ENCODE results near the gene GALNT14. TPM values are rescaled to one million over a fixed set of nuclear protein-coding genes. Genes with fewer than 3 reads are reported as not detected.

Gene GALNT14
- polyA plus RNA-seq, 1 donor: 1.5 TPM

DNA sequence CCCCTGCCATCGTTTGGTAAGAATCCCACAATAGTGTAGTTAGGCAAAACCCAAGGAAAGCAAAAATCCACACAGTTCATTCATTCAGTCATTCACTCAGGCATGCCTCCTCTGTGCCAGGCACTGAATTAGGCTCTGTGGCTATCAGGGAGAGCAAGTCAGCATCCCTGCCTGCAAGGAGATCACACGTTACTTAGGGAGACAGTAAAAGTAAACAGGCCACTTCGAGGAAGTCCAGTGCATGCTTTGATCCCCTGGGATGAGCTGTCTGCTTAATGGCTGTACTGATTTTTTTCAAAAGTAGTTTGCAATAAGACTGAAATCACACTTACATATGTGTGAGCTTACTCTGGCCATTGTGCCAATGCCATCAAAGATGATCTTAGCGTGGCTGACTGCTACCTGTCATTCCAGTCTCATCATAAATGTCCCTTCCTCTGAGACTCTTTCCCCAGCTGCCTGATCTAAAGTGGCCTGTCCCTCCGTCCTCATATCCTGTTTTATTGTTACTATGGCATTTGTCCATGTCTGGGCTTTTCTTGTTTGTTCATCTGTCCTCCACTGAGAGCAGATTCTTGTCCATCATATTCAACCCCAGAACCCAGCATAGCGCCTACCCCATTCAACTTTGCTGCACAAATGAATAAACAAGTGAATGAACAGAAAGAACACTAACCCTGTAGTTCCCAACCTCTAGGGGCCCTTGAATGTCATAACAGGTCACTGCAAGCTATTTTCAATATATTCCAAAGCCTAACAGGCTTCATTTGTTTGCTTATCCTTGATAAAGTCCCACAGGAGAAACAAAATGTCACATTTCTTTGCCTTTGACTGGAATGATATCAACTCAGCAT lies 84.1 kb downstream of the GALNT14 start:
- no peak for DNase-seq

GRCh38 chr2:31052284-31052683 lies 86.0 kb downstream of the GALNT14 start:
- no peak for DNase-seq

- DNase-seq: no peak
These were observed 86.7 kb downstream of the GALNT14 start for GRCh38 chr2:31051258-31052140.

DNA sequence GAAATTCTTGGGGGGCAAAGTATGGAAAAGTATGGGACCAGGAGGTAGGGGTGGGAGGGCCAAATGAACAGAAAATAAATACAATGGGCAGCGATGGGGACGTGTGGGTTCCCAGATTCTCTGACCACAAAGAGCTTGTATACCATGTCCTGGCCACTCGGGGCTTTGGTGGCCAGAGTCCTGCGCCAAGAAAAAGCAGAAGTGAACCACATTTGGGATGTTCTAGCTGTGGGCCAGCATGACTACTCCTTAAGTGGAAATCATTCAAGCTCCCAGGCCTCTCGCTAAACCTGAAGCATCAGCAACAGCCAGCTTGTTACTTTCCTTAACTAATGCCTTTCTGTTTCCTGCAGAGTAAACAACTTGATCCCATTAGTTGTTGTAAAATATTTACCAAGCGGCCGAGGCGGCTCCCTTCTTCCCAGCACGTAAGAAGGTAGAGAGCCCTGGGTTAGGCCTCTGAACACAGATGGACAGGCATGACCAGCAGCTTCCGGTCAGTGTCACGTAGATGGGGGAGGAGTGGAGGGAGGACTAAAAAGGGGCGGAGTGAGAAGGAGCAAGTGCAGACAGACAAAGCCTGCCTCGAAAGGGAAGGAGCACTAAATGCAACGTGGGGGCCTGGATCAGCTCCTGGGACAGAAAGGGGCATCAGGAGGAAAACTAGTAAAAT lies 88.2 kb downstream of the GALNT14 start:
- no peak for DNase-seq

DNA sequence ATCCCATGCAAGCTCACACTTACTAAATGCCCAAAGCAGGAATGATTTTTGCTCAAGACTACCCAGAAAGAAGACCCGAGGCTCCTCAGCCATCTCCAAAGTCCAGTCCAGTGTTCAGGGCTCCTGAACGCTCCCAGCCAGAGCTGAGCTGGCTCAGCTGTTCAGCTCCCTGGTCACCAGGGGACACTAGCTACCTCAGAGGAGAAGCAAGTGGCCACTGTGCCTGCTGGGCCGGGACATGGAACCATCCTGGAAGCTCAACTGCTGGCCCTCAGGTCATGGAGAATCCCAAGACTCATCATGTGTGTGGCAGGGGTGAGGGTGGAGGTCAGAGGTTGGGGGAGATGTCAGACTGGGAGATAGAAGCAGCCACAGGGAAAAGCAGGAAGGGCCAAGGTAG lies 89.0 kb downstream of the GALNT14 start:
- DNase-seq: no peak

- DNase-seq: no peak
These were observed 90.6 kb downstream of the GALNT14 start for GRCh38 chr2:31047599-31047998.

GRCh38 chr2:31038385-31038784 lies 99.9 kb downstream of the GALNT14 start:
- DNase-seq: no peak

DNA sequence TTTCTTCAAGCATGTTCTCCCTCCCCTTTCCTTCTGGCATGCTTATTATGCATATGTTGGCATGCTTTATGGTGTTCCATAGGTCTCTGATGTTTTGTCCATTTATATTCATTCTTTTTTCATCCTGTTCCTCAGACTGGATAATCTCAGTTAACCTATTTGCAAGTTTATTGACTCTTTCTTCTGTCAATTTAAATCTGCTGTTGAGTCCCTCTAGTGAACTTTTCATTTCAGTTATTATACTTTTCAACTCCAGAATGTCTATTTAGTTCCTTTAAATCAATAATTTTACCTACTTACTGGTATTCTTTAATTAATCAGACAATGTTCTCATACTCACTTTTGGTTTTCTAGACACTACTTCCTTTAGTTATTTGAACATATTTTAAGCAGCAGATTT lies 101.2 kb downstream of the GALNT14 start:
- DNase-seq: no peak

DNA sequence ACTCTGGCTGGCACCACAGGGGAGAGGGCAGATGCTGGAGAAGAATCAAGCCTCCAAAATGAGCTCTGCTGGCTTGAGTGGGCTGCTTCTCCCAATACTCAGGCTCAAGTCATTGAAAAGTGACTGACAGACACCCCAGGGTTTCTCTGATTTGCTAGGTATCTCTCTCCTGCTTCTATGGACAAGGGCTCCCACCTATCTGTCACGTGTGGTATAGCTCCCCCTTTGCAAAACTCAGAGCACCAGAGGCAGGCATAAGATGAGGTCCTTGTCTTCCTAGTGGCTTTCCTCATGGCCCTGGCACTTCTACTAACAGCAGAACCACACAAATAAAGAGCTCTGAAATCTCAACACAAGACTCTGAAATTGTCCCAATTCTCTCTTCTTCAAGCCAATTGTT lies 105.2 kb downstream of the GALNT14 start:
- DNase-seq: no peak

GRCh38 chr2:31032475-31032874 lies 105.8 kb downstream of the GALNT14 start:
- no peak for DNase-seq

GRCh38 chr2:31031132-31031706 lies 107.0 kb downstream of the GALNT14 start:
- DNase-seq: no peak

DNA sequence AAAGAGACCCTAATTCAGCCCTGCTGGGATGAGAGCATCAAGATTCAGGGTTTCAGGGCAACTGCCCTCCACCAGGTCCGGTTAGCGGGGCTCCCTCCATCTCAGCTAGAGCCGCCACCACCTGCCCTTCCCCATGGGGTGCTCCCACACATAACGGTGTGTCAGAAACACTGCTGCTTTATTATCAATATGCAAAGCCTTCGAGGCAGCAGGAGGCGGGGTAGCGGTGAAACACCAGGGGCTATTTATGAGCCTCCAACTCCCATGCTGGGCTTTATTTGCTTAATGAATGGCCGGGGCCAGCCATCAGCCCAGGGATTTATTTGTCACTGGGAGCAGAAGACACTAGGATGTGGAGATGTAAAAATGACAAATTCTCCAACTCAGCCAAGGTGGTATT lies 109.8 kb downstream of the GALNT14 start:
- no peak for DNase-seq

DNA sequence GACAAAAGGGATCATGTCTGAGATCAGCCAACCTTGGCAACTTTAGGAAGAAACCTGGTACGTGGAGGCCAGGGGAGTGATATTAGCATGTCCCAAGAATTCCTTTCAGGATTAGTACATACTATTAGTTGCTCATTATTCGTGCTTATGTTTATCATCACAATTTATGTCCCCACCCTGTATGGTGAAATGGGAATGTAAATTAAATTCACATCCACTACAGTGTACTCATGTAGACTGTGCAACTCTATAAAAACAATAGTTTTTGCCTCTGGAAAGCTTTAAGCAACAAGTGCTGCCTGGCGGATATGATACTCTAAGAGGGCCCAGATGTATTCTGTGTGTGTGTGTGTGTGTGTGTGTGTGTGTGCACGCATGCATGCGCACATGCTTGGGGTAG lies 110.7 kb downstream of the GALNT14 start:
- no peak for DNase-seq

DNA sequence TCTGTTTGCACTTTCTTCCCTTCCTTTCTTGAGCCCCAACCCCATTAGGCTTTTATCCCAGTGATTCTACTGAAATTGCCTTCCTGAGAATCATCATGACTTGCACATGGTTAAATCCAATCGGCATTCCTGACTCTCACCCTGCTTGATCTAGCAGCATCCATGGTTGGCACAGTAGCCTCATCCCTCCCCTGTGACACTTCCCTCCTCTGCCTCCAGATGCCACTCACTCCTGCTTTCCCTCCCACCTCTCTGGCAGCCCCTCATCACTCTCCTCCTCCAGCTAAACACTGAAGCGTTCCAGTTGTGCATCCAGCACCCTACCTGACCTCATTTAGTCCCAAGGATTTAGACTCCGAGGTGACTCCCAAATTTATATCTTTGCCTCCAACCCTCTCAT lies 114.7 kb downstream of the GALNT14 start:
- DNase-seq: no peak

- no peak for DNase-seq
These were observed 117.5 kb downstream of the GALNT14 start for GRCh38 chr2:31020713-31021112.

- no peak for DNase-seq
These were observed 120.0 kb downstream of the GALNT14 start for GRCh38 chr2:31018280-31018679.

- no peak for DNase-seq
These were observed 121.6 kb downstream of the GALNT14 start for GRCh38 chr2:31016648-31017047.

GRCh38 chr2:31014516-31014915 lies 123.7 kb downstream of the GALNT14 start:
- no peak for DNase-seq

DNA sequence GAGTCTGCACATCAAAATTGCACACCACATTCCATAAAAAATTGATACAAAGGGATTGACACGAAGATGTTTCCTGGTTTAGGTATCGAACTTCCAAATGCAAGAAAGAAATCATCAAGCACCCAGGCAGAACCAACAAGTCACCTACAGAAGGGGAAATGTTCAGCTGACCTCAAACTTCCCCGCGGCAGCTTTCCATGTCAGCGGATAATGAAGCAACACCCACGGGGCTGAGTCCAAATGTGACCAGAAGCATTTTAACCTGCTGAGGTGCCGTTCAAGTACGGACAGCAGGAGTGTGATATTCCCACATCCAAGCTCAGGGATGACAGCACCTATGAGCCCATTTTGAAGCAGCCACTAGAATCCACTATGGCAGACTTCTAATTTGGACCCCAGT lies 124.9 kb downstream of the GALNT14 start:
- no peak for DNase-seq

DNA sequence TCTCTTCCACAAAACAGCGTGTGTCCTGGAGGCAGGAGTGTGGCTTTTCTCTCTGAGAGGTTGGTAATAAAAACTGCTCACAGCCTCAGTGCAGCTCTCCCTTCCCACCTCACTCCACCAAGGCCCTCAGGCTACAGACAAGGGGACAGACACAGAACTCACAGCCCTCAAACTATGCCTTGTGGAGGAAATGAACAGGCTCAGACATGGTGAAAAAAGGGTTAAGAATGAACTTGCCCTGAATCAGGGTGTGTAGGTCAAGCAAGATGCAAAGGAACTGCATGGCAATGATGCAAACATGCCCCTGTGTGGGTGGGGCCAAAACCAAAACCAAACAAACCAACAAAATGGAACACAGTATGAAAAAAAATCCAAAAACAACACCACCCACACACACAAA lies 125.8 kb downstream of the GALNT14 start:
- DNase-seq: no peak

DNA sequence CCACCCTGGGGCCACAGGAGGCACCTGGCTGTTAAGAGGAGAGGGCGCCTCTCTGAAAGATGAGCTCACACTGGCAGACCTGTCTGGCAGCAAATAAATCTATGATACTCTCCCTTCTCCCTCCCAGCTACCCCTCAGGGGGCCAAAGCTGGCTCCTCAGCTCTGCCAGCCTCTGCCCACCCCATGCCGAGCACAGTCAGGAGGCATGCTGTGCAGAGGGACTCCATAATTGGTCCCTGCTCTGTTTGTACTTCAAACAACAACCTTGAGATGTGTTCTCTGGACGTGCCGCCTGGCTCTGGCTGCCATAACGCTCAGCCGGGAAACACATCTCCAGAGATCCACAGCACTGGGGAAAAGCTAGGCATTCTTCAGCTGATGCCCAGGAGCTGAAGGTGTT lies 126.7 kb downstream of the GALNT14 start:
- DNase-seq: no peak

DNA sequence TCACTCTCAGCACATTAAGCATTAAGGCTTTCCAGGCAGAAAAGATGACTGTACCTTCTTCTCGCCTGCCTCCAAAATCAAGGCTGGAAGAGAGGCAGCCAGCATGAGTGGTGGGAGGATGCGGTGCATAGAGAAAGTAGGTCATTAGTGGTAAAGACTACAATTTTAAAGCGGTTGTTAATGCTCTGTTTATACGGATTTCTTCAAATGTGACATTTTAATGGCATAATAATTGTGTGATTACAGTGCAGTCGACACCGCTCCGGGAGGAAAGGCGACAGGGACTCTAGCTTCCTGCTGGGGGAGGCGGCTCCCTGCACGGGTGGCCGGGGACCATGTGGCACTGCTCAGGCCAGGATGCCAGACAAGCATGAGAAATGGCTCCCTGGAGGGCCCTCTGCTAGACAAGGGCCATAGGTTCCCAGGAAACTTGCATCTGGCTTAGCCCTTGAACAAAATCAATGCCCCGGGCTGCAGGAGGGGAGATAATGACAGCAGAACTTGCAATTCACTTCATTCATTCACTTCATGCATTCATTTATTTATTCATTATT lies 129.6 kb downstream of the GALNT14 start:
- DNase-seq: no peak

All from hindlimb muscle (tissue), 1 donor.